ENCODE results near the gene HTR3A. TPM values are rescaled to one million over a fixed set of nuclear protein-coding genes. Genes with fewer than 3 reads are reported as not detected.

The HTR3A gene
- total and polyA plus RNA-seq, 10 donors: 0.38 to 2.9 (median 0.57) TPM; not detected in 1

- intact Hi-C loops (cut with DNase I; ENCODE audit: low total_unique reads): loop anchor here (10.0 kb wide), 1 partner anchor 145 kb away; no protein-coding TSS in a partner anchor
- no peak for DNase-seq
- no peak overlapping the region for H3K4me3 ChIP-seq
- WGBS, 5 donors: 85 to 90% (median 88%) methylated on average over 3 of the region's 3 CpGs
- H3K9me3 ChIP-seq: no peaks in the 10 kb centered on the region
- H3K27me3 ChIP-seq (replicated peaks in 1 of 7): peaks cover 0 to 10% (median 0%) of the 10 kb centered on the region in 7 donors
- H3K27ac ChIP-seq: no peak overlapping the region
- H3K36me3 ChIP-seq: no peaks in the 10 kb centered on the region
- TF ChIP-seq POLR2AphosphoS5 (IDR thresholded peaks at IDR 0.05): no peak
- TF ChIP-seq, protein P1, sequence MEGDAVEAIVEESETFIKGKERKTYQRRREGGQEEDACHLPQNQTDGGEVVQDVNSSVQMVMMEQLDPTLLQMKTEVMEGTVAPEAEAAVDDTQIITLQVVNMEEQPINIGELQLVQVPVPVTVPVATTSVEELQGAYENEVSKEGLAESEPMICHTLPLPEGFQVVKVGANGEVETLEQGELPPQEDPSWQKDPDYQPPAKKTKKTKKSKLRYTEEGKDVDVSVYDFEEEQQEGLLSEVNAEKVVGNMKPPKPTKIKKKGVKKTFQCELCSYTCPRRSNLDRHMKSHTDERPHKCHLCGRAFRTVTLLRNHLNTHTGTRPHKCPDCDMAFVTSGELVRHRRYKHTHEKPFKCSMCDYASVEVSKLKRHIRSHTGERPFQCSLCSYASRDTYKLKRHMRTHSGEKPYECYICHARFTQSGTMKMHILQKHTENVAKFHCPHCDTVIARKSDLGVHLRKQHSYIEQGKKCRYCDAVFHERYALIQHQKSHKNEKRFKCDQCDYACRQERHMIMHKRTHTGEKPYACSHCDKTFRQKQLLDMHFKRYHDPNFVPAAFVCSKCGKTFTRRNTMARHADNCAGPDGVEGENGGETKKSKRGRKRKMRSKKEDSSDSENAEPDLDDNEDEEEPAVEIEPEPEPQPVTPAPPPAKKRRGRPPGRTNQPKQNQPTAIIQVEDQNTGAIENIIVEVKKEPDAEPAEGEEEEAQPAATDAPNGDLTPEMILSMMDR (IDR thresholded peaks at IDR 0.05 in 8 of 11, conservative IDR thresholded peaks at IDR 0.05 in 3 of 11): no peak
- no peak for TF ChIP-seq POLR2A (IDR thresholded peaks at IDR 0.05)
- peaks cover 5 to 20% (median 11%) of the 10 kb centered on the region in 6 donors for H3K4me1 ChIP-seq
Observed at GRCh38 chr11:114039551-114039950, 64.6 kb downstream of the HTR3A start.

Other genes with a start within 250 kb of the HTR3A start
- 10 to 100 TPM; 10.6 to 15.7 (median 12.2) TPM for gene ZW10, start 201.4 kb upstream of the HTR3A start, total RNA-seq
- gene ZW10, start 201.4 kb upstream of the HTR3A start, polyA plus RNA-seq: 1 to 10 TPM; 3.2 to 5.1 (median 3.9) TPM
- not detected for gene CLDN25, start 195.3 kb upstream of the HTR3A start, total RNA-seq
- not detected for gene CLDN25, start 195.3 kb upstream of the HTR3A start, polyA plus RNA-seq
- 10 to 100 TPM; 25.3 to 44.8 (median 32.7) TPM for gene USP28, start 99.5 kb upstream of the HTR3A start, total RNA-seq
- gene USP28, start 99.5 kb upstream of the HTR3A start, polyA plus RNA-seq: 1 to 10 TPM; 4.2 to 6.7 (median 5.5) TPM
- gene HTR3B, start 70.3 kb upstream of the HTR3A start, total RNA-seq: not detected
- not detected for gene HTR3B, start 70.3 kb upstream of the HTR3A start, polyA plus RNA-seq
- 10 to 100 TPM in 6 of 7 donors, 1 to 10 TPM in 1; 8.4 to 85.6 (median 81.9) TPM for gene ZBTB16, start 84.6 kb downstream of the HTR3A start, total RNA-seq
- 1 to 10 TPM; 1.5 to 9.2 (median 2.8) TPM for gene ZBTB16, start 84.6 kb downstream of the HTR3A start, polyA plus RNA-seq

Data from spleen (tissue), 11 donors.